ENCODE results near the gene TIAM2. TPM values are rescaled to one million over a fixed set of nuclear protein-coding genes. Genes with fewer than 3 reads are reported as not detected.

TIAM2 gene
- total RNA-seq, 2 experiments from 2014 or later = 5.4 to 6.2 TPM

- BruUV-seq (replicated peaks) = no TSS peak
Measured at GRCh38 chr6:154980273-154981078, 14.6 kb upstream of the TIAM2 start.

DNA sequence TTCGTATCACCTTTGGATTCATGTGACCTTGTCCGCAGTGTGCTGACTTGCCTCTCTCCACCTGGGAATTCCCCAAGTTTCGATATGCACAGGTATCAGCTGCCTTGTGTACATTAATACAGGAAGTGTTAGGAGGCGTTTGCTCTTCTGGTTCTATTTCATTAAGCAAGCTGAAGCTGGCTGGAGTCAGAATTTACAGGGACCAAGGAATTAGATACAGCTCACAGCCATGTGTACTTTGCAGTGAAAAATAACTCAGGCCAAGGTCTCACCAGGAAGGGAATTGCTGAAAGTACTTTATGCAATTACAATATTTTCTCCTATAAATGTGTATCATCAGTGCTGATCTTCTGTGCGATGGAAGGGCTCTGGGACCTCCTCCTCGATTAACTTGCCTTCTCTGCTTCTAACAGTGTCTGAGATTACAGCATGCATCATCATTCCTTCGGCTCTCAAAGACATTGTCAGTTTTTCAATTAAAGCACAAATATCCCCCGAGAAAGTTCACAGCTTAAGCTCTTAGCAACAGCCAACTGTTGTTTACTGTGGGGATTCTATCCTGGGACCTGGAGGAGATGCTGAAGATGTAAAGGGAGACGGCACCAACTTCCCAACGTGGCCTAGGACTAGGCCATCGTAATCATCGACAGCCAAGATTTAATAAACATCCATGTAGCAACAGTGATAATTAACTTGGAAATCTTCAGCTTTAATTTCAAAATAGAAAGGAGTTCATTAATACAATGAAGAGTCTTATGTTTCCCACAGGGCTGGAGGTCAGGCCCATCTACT, 13.8 kb upstream of the TIAM2 start:
- H4K20me1 ChIP-seq (ENCODE audit: insufficient read depth, low read length) = no peaks in the 10 kb centered on the region
- no peaks in the 10 kb centered on the region for H3K4me1 ChIP-seq (ENCODE audit: insufficient read depth, low read length, poor library complexity, severe bottlenecking)
- H3K27ac ChIP-seq (ENCODE audit: low read depth, low read length, poor library complexity, severe bottlenecking) = no peak overlapping the region
- H2AFZ ChIP-seq (ENCODE audit: low read length) = no peak overlapping the region
- H3K9me3 ChIP-seq (ENCODE audit: low read length) = no peaks in the 10 kb centered on the region
- intact Hi-C loops (cut with micrococcal nuclease; ENCODE audit: unreplicated experiment) = no loop called here
- TF ChIP-seq CTCF (conservative IDR thresholded peaks at IDR 0.05; ENCODE audit: low read length) = no peak
- BruUV-seq (replicated peaks) = no TSS peak
- no peak for DNase-seq (ENCODE audit: low spot score)
- H3K36me3 ChIP-seq (ENCODE audit: insufficient read depth, low read length) = no peaks in the 10 kb centered on the region
- no peaks in the 10 kb centered on the region for H3K9me2 ChIP-seq (ENCODE audit: insufficient read depth, low read length)
- POLR2A ChIA-PET = interaction anchor here (0.6 to 1.8 kb wide), 3 partner anchors 10 to 96 kb away, joined by 3 to 7 read pairs (median 3); no protein-coding TSS in a partner anchor
- CTCF ChIA-PET (ENCODE audit: unreplicated experiment) = no interaction called here
- H3K4me2 ChIP-seq (ENCODE audit: low read length) = no peak overlapping the region; the same call in 1 of the 2 replicates
- H3K79me2 ChIP-seq (ENCODE audit: insufficient read depth, low read depth, low read length) = no peaks in the 10 kb centered on the region
- H3K4me3 ChIP-seq (ENCODE audit: low read depth, low read length, poor library complexity, severe bottlenecking) = no peak overlapping the region

More at GRCh38 chr6:154980273-154981078, 14.6 kb upstream of the TIAM2 start:
- Histone ChIP-seq H2AFZ (ENCODE audit: low read length) (no peak overlapping the region), H3K27ac (ENCODE audit: low read depth, low read length, poor library complexity, severe bottlenecking) (no peak overlapping the region), H3K4me1 (ENCODE audit: insufficient read depth, low read length, poor library complexity, severe bottlenecking) (no peaks in the 10 kb centered on the region), H3K36me3 (ENCODE audit: insufficient read depth, low read length) (no peaks in the 10 kb centered on the region), H3K79me2 (ENCODE audit: insufficient read depth, low read depth, low read length) (no peaks in the 10 kb centered on the region), H4K20me1 (ENCODE audit: insufficient read depth, low read length) (no peaks in the 10 kb centered on the region), H3K4me3 (ENCODE audit: low read depth, low read length, poor library complexity, severe bottlenecking) (no peak overlapping the region), H3K9me2 (ENCODE audit: insufficient read depth, low read length) (no peaks in the 10 kb centered on the region), H3K4me2 (ENCODE audit: low read length) (no peak overlapping the region), H3K9me3 (ENCODE audit: low read length) (no peaks in the 10 kb centered on the region)
- CTCF ChIA-PET (ENCODE audit: unreplicated experiment) = no interaction called here
- POLR2A ChIA-PET = no interaction called here
- TF ChIP-seq EZH2phosphoT487 (IDR thresholded peaks at IDR 0.05; ENCODE audit: borderline replicate concordance, low read depth, low read length) (no peak), CTCF (conservative IDR thresholded peaks at IDR 0.05; ENCODE audit: low read length) (no peak)
- intact Hi-C loops (cut with micrococcal nuclease; ENCODE audit: unreplicated experiment) = no loop called here
- DNase-seq (ENCODE audit: low spot score) = no peak

- no peak for DNase-seq (ENCODE audit: low spot score)
- no peaks in the 10 kb centered on the region for H3K9me2 ChIP-seq (ENCODE audit: insufficient read depth, low read length)
- no peak overlapping the region for H3K4me2 ChIP-seq (ENCODE audit: low read length)
- H2AFZ ChIP-seq (ENCODE audit: low read length) = no peak overlapping the region
- intact Hi-C loops (cut with micrococcal nuclease; ENCODE audit: unreplicated experiment) = no loop called here
- H3K79me2 ChIP-seq (ENCODE audit: insufficient read depth, low read depth, low read length) = no peaks in the 10 kb centered on the region
- no peaks in the 10 kb centered on the region for H3K9me3 ChIP-seq (ENCODE audit: low read length)
- H3K27ac ChIP-seq (ENCODE audit: low read depth, low read length, poor library complexity, severe bottlenecking) = no peak overlapping the region
- POLR2A ChIA-PET = no interaction called here
- no peak overlapping the region for H3K4me3 ChIP-seq (ENCODE audit: low read depth, low read length, poor library complexity, severe bottlenecking)
- H3K36me3 ChIP-seq (ENCODE audit: insufficient read depth, low read length) = no peaks in the 10 kb centered on the region
- H4K20me1 ChIP-seq (ENCODE audit: insufficient read depth, low read length) = no peaks in the 10 kb centered on the region
- BruUV-seq (replicated peaks) = no TSS peak
- no peaks in the 10 kb centered on the region for H3K4me1 ChIP-seq (ENCODE audit: insufficient read depth, low read length, poor library complexity, severe bottlenecking)
- TF ChIP-seq EZH2phosphoT487 (IDR thresholded peaks at IDR 0.05; ENCODE audit: borderline replicate concordance, low read depth, low read length) = no peak
- no peak for TF ChIP-seq CTCF (conservative IDR thresholded peaks at IDR 0.05; ENCODE audit: low read length)
- CTCF ChIA-PET (ENCODE audit: unreplicated experiment) = no interaction called here
Measured at GRCh38 chr6:154984146-154984545, 11.0 kb upstream of the TIAM2 start.
